Endothelial cell of umbilical vein (primary cell): ENCODE data around the gene NKD1. TPM values are rescaled to one million over a fixed set of nuclear protein-coding genes. Genes with fewer than 3 reads are reported as not detected.

Experiments used
- BruUV-seq: library from RNA; stranded (reverse); fragments of 400-500 nt; replicated peaks from 2 replicates; lab custom pipeline; 2021; lab: Mats Ljungman, UMichigan
- CTCF ChIA-PET: fragments of 300-600, 350-600 bp; sonication (Branson Sonifier 250); formaldehyde crosslinking; loops from one replicate; lab custom pipeline; 2021; ENCODE audit warnings: antibody characterized with exemption, inconsistent platforms; lab: Charles Lee
- POLR2A ChIA-PET: fragments of 300-600, 350-600 bp; sonication (Branson Sonifier 250); formaldehyde crosslinking; loops from one replicate; lab custom pipeline; 2021; ENCODE audit warnings: antibody characterized with exemption, inconsistent platforms; lab: Charles Lee
- DNase-seq: peaks from one replicate; pipeline ENCODE4 v3.0.0-alpha.2; 2011; ENCODE audit warnings: low read depth, low spot score
- FAIRE-seq: peaks from 2 replicates; lab custom pipeline; 2011; peaks lifted over from hg19 to GRCh38; lab: Jason Lieb, UNC
- H2AFZ ChIP-seq: 2 replicates; pipeline ENCODE4 v1.6.0; 2012; ENCODE audit warnings: low read depth, low read length, control low read depth, inconsistent platforms
- H3K27ac ChIP-seq: 2 replicates; pipeline ENCODE4 v1.5.1; 2011; ENCODE audit warnings: low read depth, mild to moderate bottlenecking, control low read depth, low read length, moderate library complexity; ENCODE audit not compliant: insufficient read depth
- H3K27me3 ChIP-seq, 2 experiments: 2 replicates each; pipeline versions ENCODE4 v1.6.0 to v1.6.1; 2011; ENCODE audit warnings: low read length in 2 of 2, mixed read lengths in 1 of 2; ENCODE audit not compliant: control insufficient read depth in 2 of 2, insufficient read depth in 2 of 2
- H3K36me3 ChIP-seq, 2 experiments: 2 replicates in 1 of 2; 3 replicates in 1 of 2; pipeline ENCODE4 v1.5.1; 2011; ENCODE audit warnings: low read length in 2 of 2, mild to moderate bottlenecking in 1 of 2, moderate library complexity in 1 of 2; ENCODE audit not compliant: control insufficient read depth in 2 of 2, insufficient read depth in 2 of 2; ENCODE audit errors: extremely low read depth in 1 of 2
- H3K4me1 ChIP-seq: 3 replicates; pipeline ENCODE4 v1.5.1; 2011; ENCODE audit warnings: mild to moderate bottlenecking, low read length; ENCODE audit not compliant: control insufficient read depth, insufficient read depth; ENCODE audit errors: extremely low read depth
- H3K4me2 ChIP-seq: 2 replicates; pipeline ENCODE4 v1.6.1; 2011; ENCODE audit warnings: low read length, control low read depth, mixed read lengths; ENCODE audit not compliant: insufficient read depth
- H3K4me3 ChIP-seq, 3 experiments: fragments of 200-600 bp in 1 of 3; sonication (generic), shearing (Covaris generic) in 1 of 3; replicated peaks in 1 of 3; 2 replicates each; pipeline ENCODE4 v1.5.1; 2011 to 2016; ENCODE audit warnings: control low read depth in 3 of 3, low read length in 3 of 3, mild to moderate bottlenecking in 2 of 3, inconsistent platforms in 1 of 3, low read depth in 1 of 3, moderate library complexity in 1 of 3; ENCODE audit not compliant: insufficient read depth in 1 of 3
- H3K79me2 ChIP-seq: 2 replicates; pipeline ENCODE4 v1.6.0; 2012; ENCODE audit warnings: low read length, inconsistent platforms; ENCODE audit not compliant: control insufficient read depth, insufficient read depth
- H3K9ac ChIP-seq: replicated peaks from 2 replicates; pipeline ENCODE3; 2011; ENCODE audit warnings: low read length, control low read depth; ENCODE audit not compliant: insufficient read depth; ENCODE audit errors: extremely low read depth
- H3K9me1 ChIP-seq: replicated peaks from 3 replicates; pipeline ENCODE4 v1.6.0; 2011; ENCODE audit warnings: mild to moderate bottlenecking, low read length; ENCODE audit not compliant: control insufficient read depth, insufficient read depth; ENCODE audit errors: extremely low read depth
- H3K9me3 ChIP-seq: replicated peaks from 2 replicates; pipeline ENCODE4 v1.5.1; 2012; ENCODE audit warnings: low read length, inconsistent platforms; ENCODE audit not compliant: control insufficient read depth, insufficient read depth
- H4K20me1 ChIP-seq: replicated peaks from 2 replicates; pipeline ENCODE3; 2011; ENCODE audit warnings: mild to moderate bottlenecking, low read length; ENCODE audit not compliant: control insufficient read depth, insufficient read depth; ENCODE audit errors: extremely low read depth
- CTCF ChIP-seq, 2 donors: IDR thresholded peaks; 1 replicate in 1 of 2; 2 replicates in 1 of 2; pipeline ENCODE4 v1.5.1; 2011; ENCODE audit warnings: low read length in 2 of 2, mild to moderate bottlenecking in 2 of 2, moderate library complexity in 2 of 2, control low read depth in 1 of 2, inconsistent platforms in 1 of 2, low read depth in 1 of 2; ENCODE audit not compliant: insufficient read depth in 1 of 2; ENCODE audit errors: extremely low read depth in 1 of 2
- EZH2 ChIP-seq: IDR thresholded peaks from 2 replicates; pipeline ENCODE4 v1.6.1; 2012; ENCODE audit warnings: borderline replicate concordance, low read depth, mild to moderate bottlenecking, moderate library complexity, low read length, inconsistent platforms; ENCODE audit not compliant: severe bottlenecking
- FOS ChIP-seq: IDR thresholded peaks from 2 replicates; pipeline ENCODE4 v1.6.1; 2011; ENCODE audit warnings: mild to moderate bottlenecking, low read length, moderate library complexity, borderline replicate concordance; ENCODE audit not compliant: insufficient read depth
- GATA2 ChIP-seq: IDR thresholded peaks from 2 replicates; pipeline ENCODE4 v1.7.0; 2011; ENCODE audit warnings: low read depth, mild to moderate bottlenecking, moderate library complexity, mixed read lengths, low read length; ENCODE audit not compliant: insufficient read length, insufficient read depth
- JUN ChIP-seq: IDR thresholded peaks from 2 replicates; pipeline ENCODE4 v1.6.1; 2011; ENCODE audit warnings: borderline replicate concordance, low read depth; ENCODE audit not compliant: insufficient read length, insufficient read depth
- MAX ChIP-seq: IDR thresholded peaks from 2 replicates; pipeline ENCODE4 v1.6.1; 2011; ENCODE audit not compliant: insufficient read depth, insufficient read length
- MYC ChIP-seq: IDR thresholded peaks from one replicate; pipeline ENCODE4 v1.6.1; 2011; ENCODE audit warnings: mild to moderate bottlenecking, low read depth, low read length
- POLR2A ChIP-seq: IDR thresholded peaks from 2 replicates; pipeline ENCODE4 v1.6.1; 2012; ENCODE audit warnings: low read depth, mild to moderate bottlenecking, control low read depth, low read length
- POLR2AphosphoS5 ChIP-seq: IDR thresholded peaks from 2 replicates; pipeline ENCODE4 v1.6.1; 2012; ENCODE audit warnings: low read depth, mild to moderate bottlenecking, control low read depth, low read length, moderate library complexity; ENCODE audit not compliant: insufficient read depth
- dilution Hi-C: fragments of 300-500 bp; cut with MboI; formaldehyde crosslinking; loops from one replicate; pipeline ENCODE4 v1.15.0; 2019; ENCODE audit warnings: low sequenced_read_pairs; ENCODE audit not compliant: extremely low pct_ligation_motif_present
- intact Hi-C: fragments of 100-400 bp; cut with micrococcal nuclease; formaldehyde crosslinking; loops from one replicate; pipeline ENCODE4 v1.10.0; 2022
- polyA plus RNA-seq, 4 experiments: library from polyadenylated mRNA; depleted of rRNA in 3 of 4; stranded (reverse) in 3 of 4; unstranded in 1 of 4; fragments of >200 nt; gene quantifications; 2 replicates each; pipeline versions ENCODE4 v1.2.1 to v1.2.3, GENCODE V29; 2011 to 2012; ENCODE audit warnings: missing spikeins in 1 of 4
- total RNA-seq: library from RNA; stranded (reverse); gene quantifications from 2 replicates; pipeline ENCODE4 v1.2.3, GENCODE V29; 2021

NKD1 gene
- total and polyA plus RNA-seq, 2 donors (not counting 3 experiments of a cell fraction or from before 2014, with no cell fraction given): not detected

GRCh38 chr16:50634090-50634489, 85.9 kb downstream of the NKD1 start:
- CTCF ChIA-PET: no interaction called here
- BruUV-seq: no TSS peak
- H3K4me2 ChIP-seq: no peak overlapping the region
- DNase-seq: no peak
- dilution Hi-C loops: no loop called here
- no peak overlapping the region for H2AFZ ChIP-seq
- no peaks in the 10 kb centered on the region for H3K4me1 ChIP-seq
- no peaks in the 10 kb centered on the region for H3K9me3 ChIP-seq
- no peaks in the 10 kb centered on the region for H3K27me3 ChIP-seq
- no peaks in the 10 kb centered on the region for H3K36me3 ChIP-seq
- H3K27ac ChIP-seq: no peak overlapping the region
- TF ChIP-seq MAX (no peak), POLR2A (no peak), POLR2AphosphoS5 (no peak), JUN (no peak), CTCF (IDR thresholded peaks at IDR 0.05; ENCODE audit: extremely low read depth in 1 of 2, insufficient read depth in 1 of 2, low read depth in 1 of 2, low read length in 2 of 2) (no peak), EZH2 (no peak), GATA2 (no peak), FOS (no peak), MYC (no peak)
- POLR2A ChIA-PET: no interaction called here
- FAIRE-seq: no peak
- no peak overlapping the region for H3K4me3 ChIP-seq
- H3K9ac ChIP-seq: no peak overlapping the region
- no peaks in the 10 kb centered on the region for H3K9me1 ChIP-seq
- no peaks in the 10 kb centered on the region for H3K79me2 ChIP-seq
- H4K20me1 ChIP-seq: no peaks in the 10 kb centered on the region
- intact Hi-C loops: no loop called here
